CD4-positive, alpha-beta T cell treated with Interleukin-17A for 1 hour (primary cell): ENCODE results near the gene LGALS9.
"Not testable (repeated sequence)": the region's sequence is repeated elsewhere in the genome, so short reads cannot be mapped to it uniquely, and the experiment has no call there.

ENCODE experiments used
- DNase-seq: peaks from one replicate; pipeline ENCODE4 v3.0.0-alpha.2; 2020

LGALS9 gene

DNA sequence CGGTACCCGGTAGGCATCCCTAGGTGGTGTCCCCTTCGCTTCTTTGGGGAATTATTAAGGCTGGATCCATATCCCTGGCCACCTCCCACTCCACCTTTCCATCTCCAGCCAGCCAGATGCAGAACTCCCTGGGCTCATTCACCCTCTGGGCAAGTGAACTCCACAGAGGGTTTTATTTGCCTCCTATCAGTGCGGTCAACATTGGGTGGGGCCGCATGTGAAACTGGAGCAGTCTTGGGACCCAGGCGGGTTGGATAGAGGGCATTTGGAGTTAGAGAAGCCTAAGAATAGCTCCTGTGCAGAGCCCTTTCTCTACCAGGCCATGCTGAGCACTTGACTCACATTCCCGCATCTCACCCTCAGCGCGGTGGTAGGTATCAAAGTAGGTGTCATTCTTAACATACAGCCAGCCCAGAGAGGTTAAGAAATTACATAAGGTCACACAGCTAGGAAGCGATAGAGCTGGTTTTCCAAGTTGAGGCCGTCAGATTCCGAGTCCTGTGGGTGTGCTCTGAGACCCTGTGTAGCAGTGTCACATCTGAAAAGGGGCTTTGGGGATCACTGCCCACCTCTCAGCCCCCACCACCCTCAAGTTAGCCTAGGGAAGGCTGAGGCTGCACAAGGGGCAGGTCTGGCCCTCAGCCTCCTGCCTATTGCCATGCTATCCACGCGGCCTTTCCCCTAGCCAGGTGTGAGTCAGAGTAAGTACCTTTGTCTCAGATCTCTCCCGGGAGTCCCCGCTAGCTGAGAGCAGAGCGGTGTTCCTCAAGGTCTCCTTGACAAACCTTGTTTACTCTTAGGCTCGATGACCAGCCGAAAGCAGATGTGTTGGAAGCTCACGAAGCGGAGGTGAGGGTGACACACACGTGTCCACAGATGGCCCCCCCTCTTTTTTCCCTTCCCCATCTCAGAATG, 26.9 kb upstream of the LGALS9 start:
- no peak for DNase-seq

DNA sequence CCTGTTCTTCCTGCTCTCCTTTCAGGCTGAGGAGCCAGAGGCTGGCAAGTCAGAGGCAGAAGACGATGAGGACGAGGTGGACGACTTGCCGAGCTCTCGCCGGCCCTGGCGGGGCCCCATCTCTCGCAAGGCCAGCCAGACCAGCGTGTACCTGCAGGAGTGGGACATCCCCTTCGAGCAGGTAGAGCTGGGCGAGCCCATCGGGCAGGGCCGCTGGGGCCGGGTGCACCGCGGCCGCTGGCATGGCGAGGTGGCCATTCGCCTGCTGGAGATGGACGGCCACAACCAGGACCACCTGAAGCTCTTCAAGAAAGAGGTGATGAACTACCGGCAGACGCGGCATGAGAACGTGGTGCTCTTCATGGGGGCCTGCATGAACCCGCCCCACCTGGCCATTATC, 25.6 kb upstream of the LGALS9 start:
- no peak for DNase-seq

DNA sequence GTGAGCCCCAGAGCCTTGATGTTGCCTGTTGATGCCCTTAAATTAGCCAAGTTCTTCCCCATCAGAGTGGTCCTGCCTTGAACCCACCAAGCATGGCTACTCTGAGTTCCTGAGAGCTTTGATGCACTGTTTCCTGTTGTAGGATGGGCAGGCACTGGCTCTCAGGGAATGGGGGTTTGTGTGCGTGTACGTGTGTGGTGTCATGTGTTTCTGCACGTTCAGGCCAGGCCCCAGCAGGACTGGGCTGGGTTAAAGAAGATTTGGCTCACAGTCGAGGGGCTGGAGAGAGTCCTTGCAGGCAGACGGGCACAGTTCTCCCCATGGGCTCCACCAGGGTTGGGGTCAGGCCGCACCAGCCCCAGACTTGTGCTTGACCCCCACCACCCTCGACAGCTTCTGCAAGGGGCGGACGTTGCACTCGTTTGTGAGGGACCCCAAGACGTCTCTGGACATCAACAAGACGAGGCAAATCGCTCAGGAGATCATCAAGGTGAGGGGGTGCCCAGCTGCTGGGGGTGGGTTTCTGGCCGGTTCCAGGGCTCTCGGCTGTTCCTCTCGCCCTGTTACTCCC, 23.4 kb upstream of the LGALS9 start:
- no peak for DNase-seq

DNA sequence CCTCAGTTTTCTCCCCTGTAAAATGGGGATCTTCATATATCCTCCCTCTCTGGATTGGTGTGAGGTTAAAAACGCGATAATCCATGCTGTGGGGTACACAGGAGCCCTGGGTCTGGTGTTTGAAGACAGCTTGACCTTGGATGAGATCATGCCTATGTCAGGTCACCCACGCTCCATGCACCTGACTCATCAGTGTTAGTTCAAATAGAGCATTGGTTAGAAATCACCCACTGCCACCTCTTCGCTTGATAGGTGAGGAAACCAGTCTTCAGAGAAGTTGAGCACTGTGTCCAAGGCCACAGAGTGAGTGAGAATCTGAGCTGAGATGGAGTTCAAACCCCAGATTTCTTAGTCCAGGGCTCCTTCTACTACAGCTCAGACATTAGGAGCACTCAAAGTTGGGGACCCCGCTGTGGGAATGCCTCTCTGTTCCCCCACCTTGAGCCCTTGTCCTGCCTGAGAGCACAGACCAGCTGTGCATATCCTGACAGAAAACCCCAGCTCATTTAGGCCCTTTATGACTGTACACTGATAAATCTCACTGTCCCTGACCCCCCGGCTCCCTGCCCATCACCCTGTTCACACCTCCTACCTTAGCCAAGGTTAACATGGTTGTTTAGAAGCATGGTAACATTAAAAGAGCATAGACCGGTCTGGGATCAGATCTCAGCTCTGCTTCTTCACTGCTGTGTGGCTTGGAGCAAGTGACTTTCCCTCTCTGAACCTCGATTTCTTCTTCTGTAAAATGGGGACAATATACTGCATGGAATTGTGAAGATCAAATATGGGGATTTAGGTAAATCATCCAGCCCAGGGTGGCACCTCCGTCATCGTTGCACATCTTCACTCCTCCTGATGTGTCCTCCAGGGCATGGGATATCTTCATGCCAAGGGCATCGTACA, 22.4 kb upstream of the LGALS9 start:
- DNase-seq: no peak

DNA sequence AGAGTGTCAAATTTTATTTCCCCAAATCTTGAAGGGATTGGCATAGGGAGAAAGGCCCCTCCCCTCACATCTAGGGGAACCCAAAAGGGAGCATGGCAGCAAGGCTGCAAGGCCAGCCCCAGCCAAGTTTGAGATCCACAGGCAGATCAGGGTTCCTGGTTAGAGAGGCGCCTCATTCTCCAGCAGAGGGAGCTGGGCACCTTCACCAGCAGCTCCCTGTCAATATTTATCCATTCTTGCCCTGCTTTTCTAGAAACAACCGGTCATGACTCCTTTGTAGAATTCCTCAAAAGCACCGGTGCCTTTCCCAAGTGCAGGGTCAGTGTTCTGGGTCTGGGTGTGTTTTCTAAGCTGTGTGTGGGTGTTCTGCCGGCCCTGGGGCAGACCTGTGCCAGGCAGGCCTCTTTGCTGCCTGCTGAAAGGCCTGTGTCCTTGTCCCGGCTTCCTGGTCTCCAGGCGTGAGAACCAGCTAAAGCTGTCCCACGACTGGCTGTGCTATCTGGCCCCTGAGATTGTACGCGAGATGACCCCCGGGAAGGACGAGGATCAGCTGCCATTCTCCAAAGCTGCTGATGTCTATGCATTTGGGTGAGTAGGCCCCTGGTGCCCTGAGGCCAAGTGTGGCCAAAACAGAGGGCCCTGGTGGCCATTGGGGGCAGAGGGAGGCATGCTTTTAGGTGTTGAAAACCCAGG, 21.2 kb upstream of the LGALS9 start:
- DNase-seq: peak; percentile 33

DNA sequence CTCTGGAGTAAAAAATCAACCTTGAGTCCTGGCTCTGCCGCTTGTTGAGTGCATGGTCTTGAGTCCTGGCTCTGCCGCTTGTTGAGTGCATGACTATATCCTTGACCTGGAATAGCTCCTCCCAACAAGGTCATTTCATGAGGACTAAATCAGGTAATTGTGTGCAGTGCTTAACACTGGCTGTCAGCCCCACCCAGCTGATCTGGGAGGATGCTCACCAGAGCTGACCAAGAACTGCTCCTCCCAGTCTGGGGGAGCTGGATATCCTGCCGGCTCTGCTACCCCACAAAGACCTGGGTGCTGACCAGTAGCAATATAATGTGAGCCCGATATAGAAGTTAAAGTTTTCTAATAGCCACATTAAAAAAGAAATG, 20.7 kb upstream of the LGALS9 start:
- DNase-seq: no peak

DNA sequence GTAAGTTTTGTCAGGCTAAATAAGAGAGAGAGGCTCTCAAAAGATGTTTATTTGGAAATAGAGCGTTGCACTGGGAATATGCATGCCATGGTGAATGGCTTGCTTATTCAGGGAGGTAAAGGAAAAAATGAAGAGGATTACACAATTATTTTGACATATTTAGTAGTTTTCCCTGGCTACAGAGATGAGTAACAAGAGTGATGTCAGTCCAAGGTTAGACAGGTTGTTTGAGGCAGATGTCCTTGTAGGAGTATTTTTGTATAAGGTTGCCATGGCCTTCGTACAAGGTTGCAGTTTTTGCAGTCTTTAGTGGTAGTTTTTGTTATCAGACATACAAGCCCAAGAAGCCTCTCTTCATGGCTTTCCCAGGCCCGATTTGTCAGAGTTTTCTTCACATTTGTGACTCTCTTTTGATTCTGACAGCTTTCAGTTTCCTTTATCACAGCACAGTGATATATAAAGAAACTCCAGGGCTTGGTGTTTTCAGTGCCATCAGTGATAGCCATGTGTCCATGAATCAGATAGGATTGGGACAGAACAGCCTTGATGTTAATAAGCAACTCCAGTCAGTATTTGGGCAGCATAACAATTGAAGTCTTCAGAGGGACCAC, 18.7 kb upstream of the LGALS9 start:
- no peak for DNase-seq

DNA sequence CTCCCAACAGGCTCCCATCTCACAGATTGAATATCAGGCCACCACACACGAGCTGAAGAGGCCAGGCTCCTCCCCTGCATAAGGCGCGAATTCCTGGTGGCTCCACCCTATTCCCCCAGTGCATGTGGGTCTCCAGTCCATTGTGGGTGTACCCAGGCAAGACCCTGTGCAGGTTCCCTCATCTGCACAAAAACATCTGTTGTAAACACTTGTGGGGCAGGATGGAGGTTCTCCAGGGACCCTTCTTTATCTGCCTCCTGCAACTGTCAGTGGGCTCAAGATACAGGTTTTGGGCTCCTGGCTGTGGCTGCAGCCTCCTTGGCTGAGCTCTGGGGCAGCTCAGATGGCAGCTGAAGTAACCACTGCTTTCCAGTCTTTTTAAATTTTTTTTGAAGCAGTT, 17.6 kb upstream of the LGALS9 start:
- DNase-seq: no peak

DNA sequence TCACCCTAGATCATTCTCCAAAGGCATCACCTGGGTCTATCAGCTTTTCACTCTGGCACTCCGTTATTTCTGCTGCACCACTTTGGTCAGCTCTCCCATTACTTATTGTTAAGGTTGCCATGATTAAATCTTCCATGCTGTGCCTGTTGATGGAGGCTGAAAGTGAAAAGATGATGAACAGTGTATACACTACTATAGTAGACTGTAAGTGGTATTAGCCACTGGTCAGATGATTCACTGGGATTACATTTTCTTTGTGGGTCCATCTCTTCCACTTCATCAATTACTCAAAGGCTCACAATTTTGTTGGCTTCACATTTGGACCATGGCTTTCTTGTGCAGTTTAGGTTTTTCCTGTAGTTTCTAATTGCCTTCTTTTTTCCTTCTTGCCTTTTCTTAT, 15.9 kb upstream of the LGALS9 start:
- no peak for DNase-seq

DNA sequence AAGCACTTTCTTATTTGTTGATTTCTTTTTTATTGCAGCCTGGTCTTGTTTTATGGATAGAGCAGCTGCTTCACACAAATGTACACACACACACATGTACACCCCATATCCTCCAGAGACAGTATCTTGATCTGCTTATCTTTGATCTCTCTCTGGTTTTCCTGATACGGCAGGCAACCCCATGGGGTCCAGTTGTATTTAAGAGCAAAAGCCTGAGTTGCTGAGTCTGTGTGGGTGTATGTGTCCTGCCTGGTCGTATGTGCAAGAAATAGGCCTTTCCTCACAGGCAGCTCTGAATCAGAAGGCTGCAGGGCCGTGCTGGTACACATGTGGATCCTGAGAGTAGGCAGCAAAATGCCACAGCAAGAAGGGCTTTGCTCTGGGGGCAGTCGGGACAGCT, 14.6 kb upstream of the LGALS9 start:
- DNase-seq: no peak

DNA sequence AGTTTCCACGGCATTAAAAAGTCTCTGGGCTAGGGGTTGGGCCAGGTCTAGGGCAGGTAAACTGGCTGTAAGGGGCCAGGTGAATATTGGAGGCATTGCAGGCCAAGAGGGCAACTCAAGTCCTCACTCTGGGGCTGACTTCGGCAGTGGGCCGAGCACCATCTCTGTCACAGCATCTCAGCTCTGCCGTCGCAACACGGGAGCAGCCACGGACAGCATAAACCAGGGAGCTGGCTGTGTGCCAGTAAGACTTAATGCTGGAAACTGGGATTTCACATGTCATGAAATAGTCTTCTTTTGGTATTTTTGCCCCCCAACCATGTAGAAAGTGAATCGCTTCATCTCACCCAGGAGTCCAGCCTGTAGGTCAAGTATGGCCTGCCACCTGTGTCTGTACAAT, 12.6 kb upstream of the LGALS9 start:
- no peak for DNase-seq

DNA sequence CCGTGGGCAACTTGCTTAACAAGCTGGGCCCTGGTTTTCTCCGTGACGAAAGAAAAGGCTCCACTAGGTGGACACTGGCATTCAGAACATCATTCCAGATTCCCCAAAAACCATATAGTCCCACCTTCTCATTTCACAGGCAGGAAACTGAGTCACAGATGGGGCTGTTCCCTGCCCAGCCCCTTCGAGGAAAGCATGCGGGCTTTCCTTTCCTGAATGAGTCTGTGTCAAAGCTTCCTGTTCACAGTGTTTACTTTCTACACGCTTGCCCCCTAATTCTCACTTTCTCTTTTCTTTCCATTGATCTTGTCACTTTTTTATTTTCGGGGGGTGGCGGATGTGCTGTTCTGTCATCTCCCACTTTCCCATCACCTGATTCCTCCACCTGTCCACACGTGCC, 10.3 kb upstream of the LGALS9 start:
- no peak for DNase-seq

DNA sequence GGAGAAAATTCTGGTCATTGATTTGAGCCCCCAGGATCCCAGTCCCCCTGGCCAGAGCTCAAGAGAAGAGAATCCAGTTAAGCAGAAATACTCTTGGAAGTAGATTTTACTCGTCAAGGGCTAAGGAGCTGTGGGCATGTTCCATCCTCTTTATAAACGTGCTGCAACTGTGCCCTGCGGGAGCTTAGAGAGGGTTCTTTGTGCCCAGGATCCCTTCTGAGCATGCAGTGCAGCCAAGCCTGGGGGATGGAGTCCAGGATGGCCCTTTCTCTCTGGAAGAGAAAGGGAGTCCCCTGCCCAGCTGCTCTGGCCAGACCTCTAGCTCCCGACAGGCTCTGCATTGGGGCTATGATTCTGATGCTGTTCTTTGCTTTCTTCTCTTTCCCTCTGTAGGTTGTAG, 9.5 kb upstream of the LGALS9 start:
- no peak for DNase-seq

DNA sequence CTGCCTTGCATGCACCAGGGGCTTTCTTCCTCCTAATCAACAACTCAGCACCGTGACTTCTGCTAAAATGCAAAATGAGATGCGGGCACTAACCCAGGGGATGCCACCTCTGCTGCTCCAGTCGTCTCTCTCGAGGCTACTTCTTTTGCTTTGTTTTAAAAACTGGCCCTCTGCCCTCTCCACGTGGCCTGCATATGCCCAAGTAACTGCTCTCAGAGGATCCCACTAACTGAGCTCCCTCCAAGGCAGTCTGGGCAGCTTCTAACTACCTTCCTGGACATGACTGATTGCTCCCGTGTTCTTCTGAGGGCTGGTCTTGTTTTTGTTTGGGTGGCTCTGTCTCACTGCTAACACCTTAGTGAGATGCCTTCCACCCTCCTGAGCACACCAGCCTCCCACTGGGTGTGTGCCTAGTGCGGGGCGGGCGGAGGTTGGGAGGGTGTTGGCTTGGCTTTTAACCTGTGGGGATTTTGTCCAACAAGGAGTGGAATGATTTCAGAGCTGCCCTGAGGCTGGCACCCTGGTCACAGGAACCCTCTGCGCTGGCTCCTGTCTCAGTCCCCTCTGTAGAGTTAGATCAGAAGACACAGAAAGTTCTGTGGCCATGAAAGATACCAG, 8.9 kb upstream of the LGALS9 start:
- DNase-seq: no peak

DNA sequence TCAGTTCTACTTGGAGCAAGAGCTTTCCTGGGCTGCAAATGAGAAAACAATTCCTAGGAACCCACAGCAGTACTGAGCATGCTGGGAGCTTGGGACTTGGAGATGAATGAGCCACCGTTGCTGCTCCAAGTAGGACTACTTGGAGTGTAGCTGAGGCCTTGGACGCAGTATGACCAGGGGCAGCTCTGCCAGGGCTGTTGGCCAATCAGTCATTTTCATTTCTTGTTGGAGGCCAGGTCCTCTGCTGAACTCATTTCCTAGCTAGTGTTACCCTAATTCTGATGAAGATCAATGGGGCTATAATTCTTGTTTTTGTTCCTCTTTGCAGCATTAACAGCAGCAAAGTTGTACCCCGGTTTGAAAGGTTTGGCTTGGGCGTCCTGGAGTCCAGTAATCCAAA, 8.0 kb upstream of the LGALS9 start:
- no peak for DNase-seq

DNA sequence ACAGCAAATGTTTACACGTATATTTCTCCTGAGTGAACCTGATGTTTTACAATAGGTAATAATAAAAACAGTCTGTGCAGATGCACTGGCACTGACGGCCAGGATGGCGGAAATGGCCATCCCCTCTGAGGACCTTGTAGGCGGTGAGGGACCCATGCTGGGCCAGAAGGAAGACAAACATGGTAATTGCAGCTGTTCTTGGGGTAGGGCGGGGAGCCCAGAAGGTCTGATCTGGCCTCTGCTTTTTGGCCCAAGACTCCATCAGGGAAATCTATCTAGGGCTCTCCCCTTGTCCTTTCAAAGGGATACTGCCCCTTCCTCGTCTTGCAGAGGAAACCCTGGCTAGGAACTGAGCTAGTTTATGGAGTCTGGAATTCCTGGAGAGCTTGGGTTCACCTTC, 7.4 kb upstream of the LGALS9 start:
- DNase-seq: no peak

DNA sequence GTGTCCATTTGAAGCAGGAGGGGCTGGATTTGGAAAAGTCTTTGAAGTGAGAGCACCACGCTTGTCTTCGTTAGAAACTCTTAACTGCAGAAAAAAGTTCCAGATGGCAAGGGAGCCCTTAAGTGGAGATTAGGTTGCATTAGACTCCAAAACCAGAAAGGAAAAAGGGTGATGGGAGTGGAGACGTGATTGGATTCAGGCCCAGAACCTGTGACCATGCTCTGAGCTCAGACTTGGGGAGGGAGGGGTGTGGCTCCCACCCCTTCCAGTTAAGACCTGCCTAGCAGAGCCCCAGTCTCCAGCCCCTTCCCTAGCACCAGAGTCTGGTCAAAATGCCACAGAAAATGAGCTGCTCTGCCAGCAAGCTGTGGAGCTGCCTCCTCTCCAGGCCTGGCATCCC, 6.4 kb upstream of the LGALS9 start:
- no peak for DNase-seq

DNA sequence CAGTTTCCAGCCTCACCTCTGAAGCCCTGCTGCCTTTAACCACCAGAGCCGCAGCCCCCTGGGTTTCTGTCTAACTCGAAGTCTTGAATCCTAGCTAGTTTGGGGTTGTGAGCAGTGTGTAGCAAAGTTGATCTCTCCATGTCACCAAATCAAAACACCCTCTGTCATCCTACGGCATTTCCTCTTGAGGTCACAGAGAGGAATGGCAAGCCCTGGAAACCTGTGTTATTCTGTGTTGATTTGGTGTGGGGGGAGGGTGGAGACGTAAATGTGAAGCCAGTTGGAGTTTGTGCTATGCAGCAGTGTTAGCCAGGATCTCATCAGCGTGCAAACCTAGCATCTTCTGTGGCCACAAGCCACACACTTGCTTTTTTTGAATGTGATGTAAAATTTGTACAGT, 5.1 kb upstream of the LGALS9 start:
- DNase-seq: no peak

DNA sequence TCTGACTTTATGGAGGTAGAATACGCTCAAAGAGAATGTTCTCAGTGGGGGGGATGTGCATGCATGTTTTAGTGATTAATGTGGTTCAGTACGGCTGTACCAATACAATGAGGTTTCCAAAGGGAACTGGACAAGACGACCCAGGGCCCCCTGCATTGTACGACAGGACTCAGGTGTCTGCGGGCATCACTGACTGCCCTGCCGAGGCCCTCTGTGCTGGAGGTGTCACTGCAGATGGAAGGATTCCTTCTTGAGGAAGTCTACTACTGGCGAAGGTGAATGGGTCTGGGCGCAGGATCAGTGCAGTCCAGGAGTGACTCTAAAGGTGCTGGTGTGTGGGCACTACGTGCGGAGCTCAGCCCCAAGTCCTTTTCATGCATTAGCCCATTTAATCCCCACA, 3.5 kb upstream of the LGALS9 start:
- DNase-seq: no peak

DNA sequence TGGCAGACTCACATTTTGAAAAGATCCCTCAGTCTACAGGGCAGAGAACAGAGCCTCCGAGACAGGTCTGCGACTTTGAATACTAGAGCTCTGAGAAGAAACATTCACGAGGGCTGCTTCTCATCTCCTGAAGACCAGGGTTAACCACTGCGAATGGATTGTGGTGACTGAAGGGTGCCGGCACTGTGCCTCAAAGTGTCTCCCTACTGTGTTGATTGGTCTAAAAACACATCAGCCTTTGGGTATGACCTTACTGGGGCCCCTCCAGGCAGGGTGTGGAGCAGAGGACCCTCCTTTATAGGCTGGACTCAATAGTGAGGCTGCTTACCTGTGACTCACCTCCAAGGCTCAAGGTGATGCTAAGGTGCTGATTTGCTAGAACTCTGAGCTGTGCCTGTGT, 2.6 kb upstream of the LGALS9 start:
- no peak for DNase-seq

DNA sequence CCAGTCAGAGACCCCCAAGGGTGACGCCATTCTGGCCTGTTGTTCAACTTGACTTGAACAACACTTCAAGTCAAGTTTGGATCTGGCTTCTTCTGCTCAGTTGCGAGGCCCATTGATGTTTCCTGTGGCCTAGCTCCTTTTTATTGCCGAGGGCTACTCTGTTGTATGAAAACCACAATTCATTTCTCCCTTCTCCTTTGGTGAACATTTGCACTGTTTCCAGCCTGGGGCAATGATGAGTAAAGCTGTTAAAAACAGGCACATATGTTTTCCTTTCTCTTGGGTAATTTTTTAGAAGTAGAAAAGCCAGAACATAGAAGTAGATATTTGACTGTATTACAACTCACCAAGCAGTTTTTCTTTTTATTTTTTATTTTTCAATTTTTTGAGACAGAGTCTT, 1.7 kb upstream of the LGALS9 start:
- not testable (repeated sequence) for DNase-seq

DNA sequence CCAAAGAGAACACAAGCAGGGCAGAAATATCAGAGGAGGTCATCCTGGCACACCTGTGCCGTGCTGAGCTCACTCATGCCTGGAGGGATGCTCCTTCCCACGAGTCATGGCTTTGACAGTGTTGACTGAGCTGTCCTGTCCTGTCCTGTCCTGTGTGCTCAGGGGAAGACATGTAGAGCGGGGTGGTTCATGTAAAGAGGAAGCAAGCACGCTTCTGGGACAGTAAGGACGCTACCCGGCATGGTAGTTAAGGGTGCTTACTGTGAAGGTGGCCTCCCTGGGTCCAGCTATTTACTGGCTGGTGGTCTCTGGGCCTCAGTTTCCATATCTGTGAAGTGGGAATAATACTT, 398 bp downstream of the LGALS9 start:
- DNase-seq: no peak
